ENCODE results near the gene PAX7. TPM values are rescaled to one million over a fixed set of nuclear protein-coding genes. Genes with fewer than 3 reads are reported as not detected.
"Not testable (repeated sequence)": the region's sequence is repeated elsewhere in the genome, so short reads cannot be mapped to it uniquely, and the experiment has no call there.

The PAX7 gene
- total and polyA plus RNA-seq, 2 experiments from 2014 or later = 0.03 TPM; not detected in 1

DNA sequence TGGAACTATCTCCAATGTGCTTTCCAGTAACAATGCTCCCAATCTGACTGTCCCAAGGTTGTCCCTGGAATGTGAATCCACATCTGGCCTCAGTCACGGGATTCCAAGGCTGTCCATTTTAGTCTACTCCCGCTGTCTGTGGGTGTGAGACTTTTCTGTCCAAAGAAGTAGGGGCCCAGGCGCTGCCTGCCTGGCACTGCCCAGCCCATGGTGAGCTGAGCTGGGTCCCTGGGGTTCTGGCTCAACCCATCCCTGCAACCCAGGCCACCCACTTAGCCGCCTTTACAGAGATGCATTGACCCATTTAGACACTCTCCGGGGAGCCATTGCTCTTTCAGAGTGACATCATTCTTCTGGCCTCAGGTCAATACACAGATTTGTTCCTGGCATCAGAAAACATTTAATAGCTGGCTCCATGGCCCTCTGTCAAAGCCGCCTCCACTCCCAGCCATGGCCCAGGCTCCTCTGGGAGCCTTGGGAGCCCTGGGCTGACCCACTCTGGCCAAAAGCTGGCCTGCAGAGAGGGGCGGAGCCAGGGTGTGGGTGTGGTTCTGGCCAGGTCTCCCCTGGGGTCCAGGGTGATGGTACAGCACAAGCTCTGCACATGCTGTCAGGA is 47.2 kb upstream of the PAX7 start:
- Histone ChIP-seq H3K4me2 (no peak overlapping the region), H3K79me2 (replicated peaks; ENCODE audit: insufficient read depth) (no peaks in the 10 kb centered on the region), H3K27ac (ENCODE audit: low read depth) (no peak overlapping the region), H3K27me3 (ENCODE audit: insufficient read depth) (no peaks in the 10 kb centered on the region), H3K9me2 (ENCODE audit: insufficient read depth) (no peaks in the 10 kb centered on the region), H3K4me3 (no peak overlapping the region), H3F3A (replicated peaks; ENCODE audit: low read depth) (0 out of 2 replicates have a peak, but pooled peaks cover 3% of the 10 kb centered on the region), H4K20me1 (replicated peaks; ENCODE audit: insufficient read depth) (no peaks in the 10 kb centered on the region), H3K36me3 (ENCODE audit: insufficient read depth) (no peaks in the 10 kb centered on the region), H2AFZ (peak overlapping the region; percentile 56; the same call in 1 of the 2 replicates), H3K4me1 (ENCODE audit: insufficient read depth) (no peaks in the 10 kb centered on the region; the same call in 1 of the 2 replicates)
- H3K27ac Mint-ChIP-seq = no peak overlapping the region
- H3K4me1 Mint-ChIP-seq = no peaks in the 10 kb centered on the region; the same call in 1 of the 3 replicates
- H3K4me3 Mint-ChIP-seq = no peak overlapping the region
- ATAC-seq = peak; percentile 53
- H3K36me3 Mint-ChIP-seq (ENCODE audit: low read depth) = no peaks in the 10 kb centered on the region
- no peak for DNase-seq (ENCODE audit: low spot score)
- TF ChIP-seq ZNF331 (CRISPR knock-in tag; IDR thresholded peaks at IDR 0.05; ENCODE audit: low read depth) = no peak
- no peak for TF ChIP-seq CREB1 (CRISPR knock-in tag; IDR thresholded peaks at IDR 0.05; ENCODE audit: low read depth)
- no peak for TF ChIP-seq JUNB (IDR thresholded peaks at IDR 0.05; ENCODE audit: unreplicated experiment)
- no peak for TF ChIP-seq EZH2 (IDR thresholded peaks at IDR 0.05; ENCODE audit: low read depth, unreplicated experiment)
- TF ChIP-seq, protein P1, sequence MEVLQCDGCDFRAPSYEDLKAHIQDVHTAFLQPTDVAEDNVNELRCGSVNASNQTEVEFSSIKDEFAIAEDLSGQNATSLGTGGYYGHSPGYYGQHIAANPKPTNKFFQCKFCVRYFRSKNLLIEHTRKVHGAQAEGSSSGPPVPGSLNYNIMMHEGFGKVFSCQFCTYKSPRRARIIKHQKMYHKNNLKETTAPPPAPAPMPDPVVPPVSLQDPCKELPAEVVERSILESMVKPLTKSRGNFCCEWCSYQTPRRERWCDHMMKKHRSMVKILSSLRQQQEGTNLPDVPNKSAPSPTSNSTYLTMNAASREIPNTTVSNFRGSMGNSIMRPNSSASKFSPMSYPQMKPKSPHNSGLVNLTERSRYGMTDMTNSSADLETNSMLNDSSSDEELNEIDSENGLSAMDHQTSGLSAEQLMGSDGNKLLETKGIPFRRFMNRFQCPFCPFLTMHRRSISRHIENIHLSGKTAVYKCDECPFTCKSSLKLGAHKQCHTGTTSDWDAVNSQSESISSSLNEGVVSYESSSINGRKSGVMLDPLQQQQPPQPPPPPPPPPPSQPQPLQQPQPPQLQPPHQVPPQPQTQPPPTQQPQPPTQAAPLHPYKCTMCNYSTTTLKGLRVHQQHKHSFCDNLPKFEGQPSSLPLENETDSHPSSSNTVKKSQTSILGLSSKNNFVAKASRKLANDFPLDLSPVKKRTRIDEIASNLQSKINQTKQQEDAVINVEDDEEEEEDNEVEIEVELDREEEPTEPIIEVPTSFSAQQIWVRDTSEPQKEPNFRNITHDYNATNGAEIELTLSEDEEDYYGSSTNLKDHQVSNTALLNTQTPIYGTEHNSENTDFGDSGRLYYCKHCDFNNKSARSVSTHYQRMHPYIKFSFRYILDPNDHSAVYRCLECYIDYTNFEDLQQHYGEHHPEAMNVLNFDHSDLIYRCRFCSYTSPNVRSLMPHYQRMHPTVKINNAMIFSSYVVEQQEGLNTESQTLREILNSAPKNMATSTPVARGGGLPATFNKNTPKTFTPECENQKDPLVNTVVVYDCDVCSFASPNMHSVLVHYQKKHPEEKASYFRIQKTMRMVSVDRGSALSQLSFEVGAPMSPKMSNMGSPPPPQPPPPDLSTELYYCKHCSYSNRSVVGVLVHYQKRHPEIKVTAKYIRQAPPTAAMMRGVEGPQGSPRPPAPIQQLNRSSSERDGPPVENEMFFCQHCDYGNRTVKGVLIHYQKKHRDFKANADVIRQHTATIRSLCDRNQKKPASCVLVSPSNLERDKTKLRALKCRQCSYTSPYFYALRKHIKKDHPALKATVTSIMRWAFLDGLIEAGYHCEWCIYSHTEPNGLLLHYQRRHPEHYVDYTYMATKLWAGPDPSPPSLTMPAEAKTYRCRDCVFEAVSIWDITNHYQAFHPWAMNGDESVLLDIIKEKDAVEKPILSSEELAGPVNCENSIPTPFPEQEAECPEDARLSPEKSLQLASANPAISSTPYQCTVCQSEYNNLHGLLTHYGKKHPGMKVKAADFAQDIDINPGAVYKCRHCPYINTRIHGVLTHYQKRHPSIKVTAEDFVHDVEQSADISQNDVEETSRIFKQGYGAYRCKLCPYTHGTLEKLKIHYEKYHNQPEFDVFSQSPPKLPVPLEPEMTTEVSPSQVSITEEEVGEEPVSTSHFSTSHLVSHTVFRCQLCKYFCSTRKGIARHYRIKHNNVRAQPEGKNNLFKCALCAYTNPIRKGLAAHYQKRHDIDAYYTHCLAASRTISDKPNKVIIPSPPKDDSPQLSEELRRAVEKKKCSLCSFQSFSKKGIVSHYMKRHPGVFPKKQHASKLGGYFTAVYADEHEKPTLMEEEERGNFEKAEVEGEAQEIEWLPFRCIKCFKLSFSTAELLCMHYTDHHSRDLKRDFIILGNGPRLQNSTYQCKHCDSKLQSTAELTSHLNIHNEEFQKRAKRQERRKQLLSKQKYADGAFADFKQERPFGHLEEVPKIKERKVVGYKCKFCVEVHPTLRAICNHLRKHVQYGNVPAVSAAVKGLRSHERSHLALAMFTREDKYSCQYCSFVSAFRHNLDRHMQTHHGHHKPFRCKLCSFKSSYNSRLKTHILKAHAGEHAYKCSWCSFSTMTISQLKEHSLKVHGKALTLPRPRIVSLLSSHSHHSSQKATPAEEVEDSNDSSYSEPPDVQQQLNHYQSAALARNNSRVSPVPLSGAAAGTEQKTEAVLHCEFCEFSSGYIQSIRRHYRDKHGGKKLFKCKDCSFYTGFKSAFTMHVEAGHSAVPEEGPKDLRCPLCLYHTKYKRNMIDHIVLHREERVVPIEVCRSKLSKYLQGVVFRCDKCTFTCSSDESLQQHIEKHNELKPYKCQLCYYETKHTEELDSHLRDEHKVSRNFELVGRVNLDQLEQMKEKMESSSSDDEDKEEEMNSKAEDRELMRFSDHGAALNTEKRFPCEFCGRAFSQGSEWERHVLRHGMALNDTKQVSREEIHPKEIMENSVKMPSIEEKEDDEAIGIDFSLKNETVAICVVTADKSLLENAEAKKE (CRISPR knock-in tag; IDR thresholded peaks at IDR 0.05) = no peak
- no peak for TF ChIP-seq ZNF114 (CRISPR knock-in tag; IDR thresholded peaks at IDR 0.05)
- TF ChIP-seq, protein P2, sequence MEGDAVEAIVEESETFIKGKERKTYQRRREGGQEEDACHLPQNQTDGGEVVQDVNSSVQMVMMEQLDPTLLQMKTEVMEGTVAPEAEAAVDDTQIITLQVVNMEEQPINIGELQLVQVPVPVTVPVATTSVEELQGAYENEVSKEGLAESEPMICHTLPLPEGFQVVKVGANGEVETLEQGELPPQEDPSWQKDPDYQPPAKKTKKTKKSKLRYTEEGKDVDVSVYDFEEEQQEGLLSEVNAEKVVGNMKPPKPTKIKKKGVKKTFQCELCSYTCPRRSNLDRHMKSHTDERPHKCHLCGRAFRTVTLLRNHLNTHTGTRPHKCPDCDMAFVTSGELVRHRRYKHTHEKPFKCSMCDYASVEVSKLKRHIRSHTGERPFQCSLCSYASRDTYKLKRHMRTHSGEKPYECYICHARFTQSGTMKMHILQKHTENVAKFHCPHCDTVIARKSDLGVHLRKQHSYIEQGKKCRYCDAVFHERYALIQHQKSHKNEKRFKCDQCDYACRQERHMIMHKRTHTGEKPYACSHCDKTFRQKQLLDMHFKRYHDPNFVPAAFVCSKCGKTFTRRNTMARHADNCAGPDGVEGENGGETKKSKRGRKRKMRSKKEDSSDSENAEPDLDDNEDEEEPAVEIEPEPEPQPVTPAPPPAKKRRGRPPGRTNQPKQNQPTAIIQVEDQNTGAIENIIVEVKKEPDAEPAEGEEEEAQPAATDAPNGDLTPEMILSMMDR (conservative IDR thresholded peaks at IDR 0.05; ENCODE audit: low read depth in 2 of 2) = no peak
- TF ChIP-seq STAT1 (IDR thresholded peaks at IDR 0.05; ENCODE audit: unreplicated experiment) = no peak
- TF ChIP-seq EZH2phosphoT487 (IDR thresholded peaks at IDR 0.05; ENCODE audit: unreplicated experiment) = no peak
- no peaks in the 10 kb centered on the region for H3K9me3 Mint-ChIP-seq
- H3K27me3 Mint-ChIP-seq (ENCODE audit: insufficient read depth, low read depth, poor library complexity) = peaks cover 4% of the 10 kb centered on the region

DNA sequence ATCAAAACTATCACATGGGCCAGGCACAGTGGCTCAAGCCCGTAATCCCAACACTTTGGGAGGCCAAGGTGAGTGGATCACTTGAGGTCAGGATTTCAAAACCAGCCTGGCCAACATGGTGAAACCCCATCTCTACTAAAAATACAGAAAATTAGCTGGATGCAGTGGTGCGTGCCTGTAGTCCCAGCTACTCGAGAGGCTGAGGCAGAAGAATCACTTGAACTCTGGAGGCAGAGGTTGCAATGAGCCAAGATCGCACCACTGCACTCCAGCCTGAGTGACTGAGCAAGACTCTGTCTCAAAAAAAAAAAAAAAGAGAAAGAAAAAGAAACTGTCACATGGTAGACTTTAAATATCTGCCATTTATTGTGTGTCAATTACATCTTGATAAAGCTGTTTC is 44.6 kb upstream of the PAX7 start:
- not testable (repeated sequence) for H3K4me1 Mint-ChIP-seq; H2AFZ ChIP-seq; H3K9me2 ChIP-seq (ENCODE audit: insufficient read depth); H3K36me3 ChIP-seq (ENCODE audit: insufficient read depth); H3K27me3 Mint-ChIP-seq (ENCODE audit: insufficient read depth, low read depth, poor library complexity); H3K4me1 ChIP-seq (ENCODE audit: insufficient read depth); H3F3A ChIP-seq (replicated peaks; ENCODE audit: low read depth); H3K27ac ChIP-seq (ENCODE audit: low read depth); H4K20me1 ChIP-seq (replicated peaks; ENCODE audit: insufficient read depth); H3K4me2 ChIP-seq; DNase-seq (ENCODE audit: low spot score); H3K27ac Mint-ChIP-seq; H3K4me3 Mint-ChIP-seq; H3K36me3 Mint-ChIP-seq (ENCODE audit: low read depth); H3K9me3 Mint-ChIP-seq; ATAC-seq; H3K79me2 ChIP-seq (replicated peaks; ENCODE audit: insufficient read depth); H3K4me3 ChIP-seq; H3K27me3 ChIP-seq (ENCODE audit: insufficient read depth)
